ENCODE measurements around the gene ULBP2. TPM values are rescaled to one million over a fixed set of nuclear protein-coding genes. Genes with fewer than 3 reads are reported as not detected.

The ULBP2 gene
- total and polyA plus RNA-seq, 9 donors = 0.23 to 0.53 (median 0.28) TPM; not detected in 1

DNA sequence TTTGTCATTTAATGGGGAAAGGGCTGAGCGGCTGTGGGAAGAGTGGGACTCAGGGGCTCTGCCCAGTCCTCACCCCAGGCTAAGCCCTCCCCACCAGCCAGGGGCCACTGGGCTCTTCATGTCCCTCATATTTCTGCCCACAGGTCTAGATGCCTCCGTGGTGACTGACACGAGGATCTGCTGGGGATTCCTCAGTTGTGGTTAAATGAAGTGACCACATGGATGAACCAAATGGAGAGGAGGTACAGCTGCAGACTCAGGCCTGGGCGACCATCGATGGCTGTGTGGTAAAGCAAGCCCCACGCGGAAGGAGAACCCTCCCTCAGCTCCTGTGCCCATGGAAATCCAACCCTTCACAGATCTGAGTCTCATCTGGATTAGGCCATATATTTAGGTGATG, 54.2 kb downstream of the ULBP2 start:
- no peak for DNase-seq
- Histone ChIP-seq H3K4me3 (ENCODE audit: low read length) (no peak overlapping the region), H3K9me3 (replicated peaks; ENCODE audit: control insufficient read depth, low read depth, low read length) (no peaks in the 10 kb centered on the region), H3K27me3 (ENCODE audit: control insufficient read depth, insufficient read depth, low read length) (peaks cover 54% of the 10 kb centered on the region), H3K36me3 (ENCODE audit: control insufficient read depth, insufficient read depth, low read length) (no peaks in the 10 kb centered on the region), H3K27ac (ENCODE audit: low read length) (no peak overlapping the region), H3K4me1 (ENCODE audit: control insufficient read depth, insufficient read depth, low read length) (peaks cover 4% of the 10 kb centered on the region)
- WGBS (ENCODE audit: insufficient coverage) = 50% methylated on average over 2 of the region's 7 CpGs

Other genes with a start within 250 kb of the ULBP2 start
- gene LATS1, start 223.9 kb upstream of the ULBP2 start, total RNA-seq = 21.8 TPM
- gene LATS1, start 223.9 kb upstream of the ULBP2 start, polyA plus RNA-seq (ENCODE audit: insufficient read depth in 1 of 8, insufficient read length in 8 of 8, low replicate concordance in 1 of 8) = 10 to 100 TPM; 11.6 to 21.8 (median 16.7) TPM
- 19.9 TPM for gene NUP43, start 195.5 kb upstream of the ULBP2 start, total RNA-seq
- 10 to 100 TPM; 17.5 to 24.9 (median 19.5) TPM for gene NUP43, start 195.5 kb upstream of the ULBP2 start, polyA plus RNA-seq (ENCODE audit: insufficient read depth in 1 of 8, insufficient read length in 8 of 8, low replicate concordance in 1 of 8)
- 59.1 TPM for gene PCMT1, start 192.3 kb upstream of the ULBP2 start, total RNA-seq
- gene PCMT1, start 192.3 kb upstream of the ULBP2 start, polyA plus RNA-seq (ENCODE audit: insufficient read depth in 1 of 8, insufficient read length in 8 of 8, low replicate concordance in 1 of 8) = 10 to 100 TPM; 64.0 to 77.9 (median 72.9) TPM
- 16.0 TPM for gene LRP11, start 77.7 kb upstream of the ULBP2 start, total RNA-seq
- 10 to 100 TPM; 17.0 to 29.5 (median 23.2) TPM for gene LRP11, start 77.7 kb upstream of the ULBP2 start, polyA plus RNA-seq (ENCODE audit: insufficient read depth in 1 of 8, insufficient read length in 8 of 8, low replicate concordance in 1 of 8)
- gene RAET1E, start 43.9 kb upstream of the ULBP2 start, total RNA-seq = 0.89 TPM
- 1 to 10 TPM in 3 of 8 donors, under 1 TPM in 5; 0.35 to 3.4 (median 0.89) TPM for gene RAET1E, start 43.9 kb upstream of the ULBP2 start, polyA plus RNA-seq (ENCODE audit: insufficient read depth in 1 of 8, insufficient read length in 8 of 8, low replicate concordance in 1 of 8)
- 0.09 TPM for gene RAET1G, start 18.9 kb upstream of the ULBP2 start, total RNA-seq
- under 1 TPM in 7 of 8 donors, not detected in 1; 0.13 to 0.27 (median 0.19) TPM for gene RAET1G, start 18.9 kb upstream of the ULBP2 start, polyA plus RNA-seq (ENCODE audit: insufficient read depth in 1 of 8, insufficient read length in 8 of 8, low replicate concordance in 1 of 8)
- gene ULBP1, start 21.9 kb downstream of the ULBP2 start, total RNA-seq = 0.13 TPM
- under 1 TPM; 0.25 to 0.71 (median 0.39) TPM for gene ULBP1, start 21.9 kb downstream of the ULBP2 start, polyA plus RNA-seq (ENCODE audit: insufficient read depth in 1 of 8, insufficient read length in 8 of 8, low replicate concordance in 1 of 8)
- not detected for gene RAET1L, start 83.5 kb downstream of the ULBP2 start, total RNA-seq
- gene RAET1L, start 83.5 kb downstream of the ULBP2 start, polyA plus RNA-seq (ENCODE audit: insufficient read depth in 1 of 8, insufficient read length in 8 of 8, low replicate concordance in 1 of 8) = under 1 TPM in 2 of 8 donors, not detected in 6; 0.14 to 0.37 TPM
- gene ULBP3, start 127.1 kb downstream of the ULBP2 start, total RNA-seq = 3.9 TPM
- 1 to 10 TPM; 1.5 to 3.5 (median 2.5) TPM for gene ULBP3, start 127.1 kb downstream of the ULBP2 start, polyA plus RNA-seq (ENCODE audit: insufficient read depth in 1 of 8, insufficient read length in 8 of 8, low replicate concordance in 1 of 8)
- 30.2 TPM for gene PPP1R14C, start 201.0 kb downstream of the ULBP2 start, total RNA-seq
- gene PPP1R14C, start 201.0 kb downstream of the ULBP2 start, polyA plus RNA-seq (ENCODE audit: insufficient read depth in 1 of 8, insufficient read length in 8 of 8, low replicate concordance in 1 of 8) = 10 to 100 TPM; 25.3 to 47.3 (median 37.6) TPM

All from muscle of leg (tissue), 11 donors.